ENCODE measurements around the gene CNGA3.

DNA sequence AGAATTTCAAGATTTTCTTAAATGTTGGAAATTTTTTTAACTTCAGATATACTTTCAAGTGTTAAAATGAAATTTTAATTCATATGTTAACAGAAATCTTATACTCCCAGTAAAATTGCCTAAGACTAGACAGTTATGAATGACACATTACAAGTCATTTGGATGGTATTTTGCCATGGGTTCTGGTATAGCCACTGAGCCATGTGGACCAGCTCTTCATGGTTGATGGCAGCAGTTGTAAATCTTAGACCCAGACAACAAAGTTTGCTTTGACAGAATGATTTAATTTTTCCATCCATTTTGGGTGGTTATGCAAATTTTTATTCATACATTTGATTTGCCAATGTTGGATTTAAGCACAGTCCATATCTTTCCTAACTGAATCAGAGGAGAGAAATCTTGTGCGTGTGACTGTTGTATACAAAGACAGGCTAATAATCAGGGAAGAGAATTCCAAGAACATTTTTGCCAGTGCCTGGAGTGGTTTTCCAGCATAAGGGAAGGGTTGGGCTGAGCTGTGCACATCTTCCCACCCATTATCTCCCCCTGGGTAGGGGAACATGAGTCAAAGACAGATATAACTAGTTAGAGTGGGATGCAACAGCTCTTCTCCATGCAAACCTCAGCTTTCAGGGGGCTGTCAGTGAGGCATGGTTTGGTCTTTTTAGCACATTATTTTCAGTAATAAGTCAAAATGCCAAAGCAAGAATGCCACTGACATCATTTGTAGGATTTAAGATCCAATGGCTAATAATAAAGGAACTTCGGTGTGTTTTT is 70.3 kb downstream of the CNGA3 start:
- TF ChIP-seq, protein P1, sequence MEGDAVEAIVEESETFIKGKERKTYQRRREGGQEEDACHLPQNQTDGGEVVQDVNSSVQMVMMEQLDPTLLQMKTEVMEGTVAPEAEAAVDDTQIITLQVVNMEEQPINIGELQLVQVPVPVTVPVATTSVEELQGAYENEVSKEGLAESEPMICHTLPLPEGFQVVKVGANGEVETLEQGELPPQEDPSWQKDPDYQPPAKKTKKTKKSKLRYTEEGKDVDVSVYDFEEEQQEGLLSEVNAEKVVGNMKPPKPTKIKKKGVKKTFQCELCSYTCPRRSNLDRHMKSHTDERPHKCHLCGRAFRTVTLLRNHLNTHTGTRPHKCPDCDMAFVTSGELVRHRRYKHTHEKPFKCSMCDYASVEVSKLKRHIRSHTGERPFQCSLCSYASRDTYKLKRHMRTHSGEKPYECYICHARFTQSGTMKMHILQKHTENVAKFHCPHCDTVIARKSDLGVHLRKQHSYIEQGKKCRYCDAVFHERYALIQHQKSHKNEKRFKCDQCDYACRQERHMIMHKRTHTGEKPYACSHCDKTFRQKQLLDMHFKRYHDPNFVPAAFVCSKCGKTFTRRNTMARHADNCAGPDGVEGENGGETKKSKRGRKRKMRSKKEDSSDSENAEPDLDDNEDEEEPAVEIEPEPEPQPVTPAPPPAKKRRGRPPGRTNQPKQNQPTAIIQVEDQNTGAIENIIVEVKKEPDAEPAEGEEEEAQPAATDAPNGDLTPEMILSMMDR (IDR thresholded peaks at IDR 0.05): no peak
- TF ChIP-seq POLR2A (IDR thresholded peaks at IDR 0.05): no peak
